ENCODE measurements around the gene PM20D2.

PM20D2 gene

DNA sequence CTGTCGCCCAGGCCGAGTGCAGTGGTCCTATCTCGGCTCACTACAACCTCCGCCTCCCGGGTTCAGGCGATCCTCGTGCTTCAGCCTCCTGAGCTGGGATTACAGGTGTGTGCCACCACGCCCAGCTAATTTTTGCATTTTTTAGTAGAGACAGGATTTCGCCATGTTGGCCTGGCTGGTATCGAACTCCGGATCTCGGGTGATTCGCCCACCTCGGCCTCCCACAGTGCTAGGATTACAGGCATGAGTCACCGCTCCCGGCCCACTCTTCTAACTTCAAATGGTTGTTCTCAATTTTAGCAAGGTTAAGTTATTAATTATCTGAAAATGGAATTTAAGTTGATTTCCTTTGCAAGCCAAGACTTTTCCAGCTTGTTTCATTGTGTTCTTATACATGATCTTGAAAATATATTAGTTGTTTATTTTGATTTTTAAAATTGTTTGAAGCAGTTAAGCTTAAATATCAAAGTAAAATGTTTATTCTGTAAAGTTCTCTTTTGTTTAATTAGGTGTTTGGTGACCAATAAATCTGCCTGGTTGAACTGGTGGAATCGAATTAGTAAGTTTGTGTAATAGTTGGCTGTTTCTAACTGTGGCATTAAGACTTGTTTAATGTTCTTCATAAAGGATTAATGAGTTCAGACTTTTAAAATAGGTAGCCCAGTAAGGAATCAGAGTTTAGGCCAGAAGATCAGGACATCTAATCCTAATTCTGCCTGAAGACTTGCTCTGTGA lies 2.3 kb downstream of the PM20D2 start:
- H3K4me3 ChIP-seq (ENCODE audit: low read length, poor library complexity, severe bottlenecking): peak overlapping the region; percentile 43
- no peaks in the 10 kb centered on the region for H3K36me3 ChIP-seq (ENCODE audit: insufficient read depth, low read length)
- H2AFZ ChIP-seq (ENCODE audit: low read length): no peak overlapping the region
- peaks cover 47% of the 10 kb centered on the region for H3K79me2 ChIP-seq (ENCODE audit: insufficient read depth, low read length)
- H4K20me1 ChIP-seq (ENCODE audit: insufficient read depth, low read length, poor library complexity, severe bottlenecking): peaks cover 9% of the 10 kb centered on the region
- no peaks in the 10 kb centered on the region for H3K9me2 ChIP-seq (replicated peaks; ENCODE audit: low read depth, low read length)
- no peaks in the 10 kb centered on the region for H3K9me3 ChIP-seq (ENCODE audit: insufficient read depth, low read depth, low read length)
- no peaks in the 10 kb centered on the region for H3K27me3 ChIP-seq (ENCODE audit: insufficient read depth, low read length, poor library complexity, severe bottlenecking)
- 0 out of 2 replicates have a peak, but pooled peaks cover 4% of the 10 kb centered on the region for H3F3A ChIP-seq (ENCODE audit: low read depth)
- peak overlapping the region; percentile 14 for H3K9ac ChIP-seq (ENCODE audit: low read depth, low read length, poor library complexity, severe bottlenecking)
- peaks cover 61% of the 10 kb centered on the region for H3K4me1 ChIP-seq (ENCODE audit: insufficient read depth, low read length, poor library complexity, severe bottlenecking)
- TF ChIP-seq, protein P1, sequence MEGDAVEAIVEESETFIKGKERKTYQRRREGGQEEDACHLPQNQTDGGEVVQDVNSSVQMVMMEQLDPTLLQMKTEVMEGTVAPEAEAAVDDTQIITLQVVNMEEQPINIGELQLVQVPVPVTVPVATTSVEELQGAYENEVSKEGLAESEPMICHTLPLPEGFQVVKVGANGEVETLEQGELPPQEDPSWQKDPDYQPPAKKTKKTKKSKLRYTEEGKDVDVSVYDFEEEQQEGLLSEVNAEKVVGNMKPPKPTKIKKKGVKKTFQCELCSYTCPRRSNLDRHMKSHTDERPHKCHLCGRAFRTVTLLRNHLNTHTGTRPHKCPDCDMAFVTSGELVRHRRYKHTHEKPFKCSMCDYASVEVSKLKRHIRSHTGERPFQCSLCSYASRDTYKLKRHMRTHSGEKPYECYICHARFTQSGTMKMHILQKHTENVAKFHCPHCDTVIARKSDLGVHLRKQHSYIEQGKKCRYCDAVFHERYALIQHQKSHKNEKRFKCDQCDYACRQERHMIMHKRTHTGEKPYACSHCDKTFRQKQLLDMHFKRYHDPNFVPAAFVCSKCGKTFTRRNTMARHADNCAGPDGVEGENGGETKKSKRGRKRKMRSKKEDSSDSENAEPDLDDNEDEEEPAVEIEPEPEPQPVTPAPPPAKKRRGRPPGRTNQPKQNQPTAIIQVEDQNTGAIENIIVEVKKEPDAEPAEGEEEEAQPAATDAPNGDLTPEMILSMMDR (conservative IDR thresholded peaks at IDR 0.05; ENCODE audit: low read length): no peak
- TF ChIP-seq EZH2phosphoT487 (IDR thresholded peaks at IDR 0.05; ENCODE audit: borderline replicate concordance): no peak
- peak overlapping the region; percentile 77 for H3K4me2 ChIP-seq (ENCODE audit: low read depth, low read length, poor library complexity, severe bottlenecking)

DNA sequence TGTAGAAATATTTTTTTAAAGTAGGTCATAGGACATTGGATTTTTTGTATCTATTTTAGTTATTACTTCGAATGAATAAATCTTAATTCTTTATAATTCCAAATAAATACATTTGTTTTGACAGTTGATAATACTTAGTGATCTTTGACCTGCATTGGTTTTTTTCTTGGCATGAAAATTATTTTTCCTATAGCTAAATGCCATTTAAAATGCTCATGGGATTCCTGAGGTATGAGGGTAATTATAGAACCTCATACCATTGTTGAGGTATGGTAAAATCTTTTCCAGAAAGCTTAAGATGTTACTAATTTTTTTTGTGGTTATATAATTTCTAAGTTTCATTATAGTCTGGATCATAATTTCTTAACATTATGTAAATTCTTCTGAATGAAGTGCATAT lies 8.3 kb downstream of the PM20D2 start:
- Histone ChIP-seq H3K27me3 (ENCODE audit: insufficient read depth, low read length, poor library complexity, severe bottlenecking) (no peaks in the 10 kb centered on the region), H3K4me1 (ENCODE audit: insufficient read depth, low read length, poor library complexity, severe bottlenecking) (peaks cover 18% of the 10 kb centered on the region), H3K4me3 (ENCODE audit: low read length, poor library complexity, severe bottlenecking) (no peak overlapping the region), H3K9ac (ENCODE audit: low read depth, low read length, poor library complexity, severe bottlenecking) (no peak overlapping the region), H2AFZ (ENCODE audit: low read length) (no peak overlapping the region), H3K9me3 (ENCODE audit: insufficient read depth, low read depth, low read length) (no peaks in the 10 kb centered on the region), H3K36me3 (ENCODE audit: insufficient read depth, low read length) (peaks cover 7% of the 10 kb centered on the region; the same call in 1 of the 2 replicates), H3K79me2 (ENCODE audit: insufficient read depth, low read length) (peaks cover 18% of the 10 kb centered on the region; the same call in 1 of the 2 replicates), H4K20me1 (ENCODE audit: insufficient read depth, low read length, poor library complexity, severe bottlenecking) (peaks cover 9% of the 10 kb centered on the region), H3F3A (ENCODE audit: low read depth) (no peaks in the 10 kb centered on the region), H3K4me2 (ENCODE audit: low read depth, low read length, poor library complexity, severe bottlenecking) (no peak overlapping the region), H3K9me2 (replicated peaks; ENCODE audit: low read depth, low read length) (no peaks in the 10 kb centered on the region)
- TF ChIP-seq EZH2phosphoT487 (IDR thresholded peaks at IDR 0.05; ENCODE audit: borderline replicate concordance): no peak
- TF ChIP-seq, protein P1 (conservative IDR thresholded peaks at IDR 0.05; ENCODE audit: low read length): no peak

DNA sequence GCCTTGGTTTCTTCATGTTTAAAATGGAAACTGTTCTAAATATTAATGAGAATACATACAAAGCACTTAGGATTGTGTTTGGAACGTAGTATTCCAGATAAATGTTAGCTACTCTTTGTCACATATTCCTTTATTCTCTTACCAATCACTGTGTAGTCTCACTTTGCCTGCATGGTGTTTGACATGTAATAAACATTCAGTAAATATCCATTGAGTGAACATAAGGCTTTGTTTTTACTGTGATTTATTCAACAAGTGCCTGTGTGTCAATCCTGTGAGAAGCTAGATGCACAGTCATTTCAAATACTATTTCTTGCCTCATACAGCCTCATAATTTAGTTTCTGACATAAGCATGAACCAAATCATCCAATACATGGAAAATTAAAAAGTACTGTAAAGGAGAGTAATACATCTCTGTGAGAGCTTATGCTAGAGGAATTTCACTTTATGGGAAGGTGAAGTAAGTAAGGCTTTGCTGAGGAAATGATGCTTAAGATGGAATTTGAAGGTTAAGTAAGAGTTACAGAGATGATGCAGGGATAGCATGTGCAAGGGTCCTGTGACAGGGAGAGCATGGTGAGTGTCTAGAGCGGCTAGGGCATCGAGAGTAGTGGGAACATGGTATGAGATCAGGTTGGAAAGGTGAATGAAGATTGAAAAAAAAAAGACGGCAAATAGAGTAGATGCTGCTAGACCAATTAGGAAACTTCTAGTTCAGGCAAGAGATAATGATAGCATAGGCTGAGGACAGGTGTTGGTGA lies 14.7 kb downstream of the PM20D2 start:
- Histone ChIP-seq H3K4me1 (ENCODE audit: insufficient read depth, low read length, poor library complexity, severe bottlenecking) (no peaks in the 10 kb centered on the region), H3K27me3 (ENCODE audit: insufficient read depth, low read length, poor library complexity, severe bottlenecking) (no peaks in the 10 kb centered on the region), H3K36me3 (ENCODE audit: insufficient read depth, low read length) (peaks cover 41% of the 10 kb centered on the region; the same call in 1 of the 2 replicates), H3K9ac (ENCODE audit: low read depth, low read length, poor library complexity, severe bottlenecking) (no peak overlapping the region), H4K20me1 (ENCODE audit: insufficient read depth, low read length, poor library complexity, severe bottlenecking) (no peaks in the 10 kb centered on the region), H3K79me2 (ENCODE audit: insufficient read depth, low read length) (no peaks in the 10 kb centered on the region), H3K4me3 (ENCODE audit: low read length, poor library complexity, severe bottlenecking) (no peak overlapping the region), H3K9me3 (ENCODE audit: insufficient read depth, low read depth, low read length) (no peaks in the 10 kb centered on the region), H3K9me2 (replicated peaks; ENCODE audit: low read depth, low read length) (no peaks in the 10 kb centered on the region), H3F3A (ENCODE audit: low read depth) (no peaks in the 10 kb centered on the region), H2AFZ (ENCODE audit: low read length) (no peak overlapping the region), H3K4me2 (ENCODE audit: low read depth, low read length, poor library complexity, severe bottlenecking) (no peak overlapping the region)
- no peak for TF ChIP-seq EZH2phosphoT487 (IDR thresholded peaks at IDR 0.05; ENCODE audit: borderline replicate concordance)
- TF ChIP-seq, protein P1 (conservative IDR thresholded peaks at IDR 0.05; ENCODE audit: low read length): no peak
